HG03432 (cell line): ENCODE results near the gene GJC2.
"Not testable (repeated sequence)": the region's sequence is repeated elsewhere in the genome, so short reads cannot be mapped to it uniquely, and the experiment has no call there.

Experiments
- ATAC-seq: cut with Tn5 transposase; IDR thresholded peaks from one replicate; pipeline ENCODE4 v1.9.1; 2021; ENCODE audit warnings: mild to moderate bottlenecking, moderate library complexity; ENCODE audit not compliant: unreplicated experiment

The GJC2 gene

DNA sequence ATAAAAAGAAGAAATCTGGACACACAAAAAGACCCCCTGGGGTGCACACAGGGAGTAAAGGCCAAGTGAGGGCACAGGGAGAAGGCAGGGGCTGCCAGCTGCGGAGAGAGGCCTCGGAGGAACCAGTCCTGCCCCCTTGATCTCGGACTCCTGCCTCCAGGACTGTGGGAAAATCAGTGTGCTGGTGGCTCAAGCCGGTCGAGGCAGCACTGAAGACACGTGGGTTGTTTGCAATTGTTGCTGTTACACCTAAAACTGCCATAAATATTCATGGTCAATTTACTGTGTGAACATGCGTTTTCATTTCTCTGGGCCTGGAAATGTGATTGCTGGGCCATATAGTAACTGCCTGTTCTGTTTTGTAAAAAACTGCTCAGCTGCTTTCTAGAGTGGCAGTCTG lies 34.4 kb downstream of the GJC2 start:
- ATAC-seq = no peak

- ATAC-seq = no peak
These were observed 35.9 kb downstream of the GJC2 start for GRCh38 chr1:228185641-228185965.

DNA sequence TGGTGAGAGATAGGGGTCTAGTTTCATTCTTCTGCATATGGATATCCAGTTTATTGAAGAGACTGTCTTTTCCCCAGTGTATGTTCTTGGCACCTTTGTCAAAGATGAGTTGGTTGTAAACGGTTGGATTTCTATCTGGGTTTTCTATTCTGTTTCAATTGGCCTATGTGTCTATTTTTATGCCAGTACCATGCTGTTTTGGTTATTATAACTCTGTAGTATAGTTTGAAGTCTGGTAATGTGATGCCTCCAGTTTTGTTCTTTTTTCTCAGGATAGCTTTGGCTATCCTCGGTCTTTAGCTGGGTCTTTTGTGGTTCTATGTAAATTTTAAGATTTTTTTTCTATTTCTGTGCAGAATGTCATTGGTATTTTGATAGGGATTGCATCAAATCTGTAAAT lies 38.5 kb downstream of the GJC2 start:
- not testable (repeated sequence) for ATAC-seq

DNA sequence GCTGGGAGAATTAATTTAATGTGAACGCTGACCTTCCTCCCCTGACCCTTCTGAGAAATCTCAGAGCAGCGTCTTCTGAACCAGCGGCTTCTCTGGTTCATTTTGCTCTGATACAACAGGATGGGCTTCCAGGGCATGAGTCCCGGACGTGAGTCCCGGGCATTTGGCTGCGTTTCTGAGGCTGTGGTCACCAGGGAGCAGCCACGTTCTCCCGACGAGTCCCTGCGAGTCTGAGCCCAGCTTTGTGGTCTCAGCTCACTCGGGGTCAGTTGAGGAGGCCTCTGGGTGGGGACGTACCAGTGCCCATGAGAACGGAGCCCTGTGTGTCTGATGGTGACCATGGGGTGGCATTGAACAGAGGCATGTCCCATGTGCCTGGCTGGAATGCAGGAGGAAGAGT lies 40.5 kb downstream of the GJC2 start:
- ATAC-seq = no peak

DNA sequence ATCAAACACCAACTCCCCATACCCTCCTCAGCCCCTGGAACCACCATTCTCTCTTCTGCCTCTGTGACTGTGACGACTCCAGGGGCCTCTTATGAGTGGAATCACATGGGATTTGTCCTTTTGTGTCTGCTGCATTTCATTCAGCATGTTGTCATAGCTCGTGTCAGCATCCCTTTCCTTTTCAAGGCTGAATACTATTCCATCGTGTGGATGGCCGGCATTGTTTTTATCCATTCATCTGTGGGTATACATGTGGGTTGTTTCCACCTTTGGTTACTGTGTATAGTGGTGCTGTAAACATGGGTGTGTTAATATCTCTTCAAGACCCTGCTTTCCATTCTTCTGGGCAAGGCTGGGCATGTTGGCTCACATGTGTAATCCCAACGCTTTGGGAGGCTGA lies 41.0 kb downstream of the GJC2 start:
- no peak for ATAC-seq

DNA sequence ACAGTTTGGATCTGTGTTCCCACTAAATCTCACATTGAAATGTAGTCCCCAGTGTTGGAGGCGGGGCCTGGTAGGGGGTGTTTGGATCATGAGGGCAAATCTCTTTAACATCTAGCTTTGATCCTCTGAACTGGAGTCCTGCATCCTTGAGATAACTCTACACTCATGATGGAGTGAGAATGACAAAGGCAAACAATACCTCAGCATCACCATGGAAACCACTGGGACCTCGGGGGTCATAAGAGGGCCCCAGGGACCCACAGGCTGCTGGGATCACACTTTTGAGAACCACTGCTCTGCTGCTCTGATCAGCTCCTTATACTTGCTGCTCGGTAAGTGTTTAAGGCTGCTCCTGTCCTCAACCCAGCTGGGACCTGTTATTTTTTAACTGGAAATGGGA lies 44.7 kb downstream of the GJC2 start:
- no peak for ATAC-seq

GRCh38 chr1:228194921-228195812 lies 45.4 kb downstream of the GJC2 start:
- ATAC-seq = no peak

GRCh38 chr1:228197555-228198147 lies 47.9 kb downstream of the GJC2 start:
- ATAC-seq = no peak

DNA sequence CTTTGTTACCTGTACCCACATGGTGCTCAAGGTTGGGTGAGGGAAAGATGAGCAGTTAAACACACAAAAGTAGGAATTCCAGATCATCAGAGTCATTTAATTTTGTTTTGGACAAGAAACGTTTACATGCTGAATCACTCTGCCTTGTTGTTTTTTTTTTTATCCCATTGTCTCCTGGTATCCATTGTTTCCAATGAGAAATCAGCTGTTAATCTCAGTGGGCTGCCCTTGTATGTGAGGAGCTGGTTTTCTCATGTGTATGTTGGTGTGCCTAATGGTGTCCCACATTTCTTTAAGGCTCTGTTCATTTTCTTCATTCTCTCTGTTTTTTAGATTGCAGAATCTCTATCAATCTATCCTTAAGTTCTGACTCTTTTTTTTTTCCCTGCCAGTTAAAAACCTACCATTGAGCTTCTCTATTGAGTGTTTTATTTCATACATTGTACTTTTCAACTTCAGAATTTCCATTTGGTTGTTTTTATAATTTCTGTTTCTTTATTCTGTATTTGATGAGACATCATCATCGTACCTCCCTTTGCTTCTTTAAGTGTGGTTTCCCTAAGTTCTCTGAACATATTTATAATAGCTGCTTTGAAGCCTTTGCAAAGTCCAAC lies 49.4 kb downstream of the GJC2 start:
- ATAC-seq = no peak

- ATAC-seq = no peak
These were observed 55.2 kb downstream of the GJC2 start for GRCh38 chr1:228204958-228205357.

DNA sequence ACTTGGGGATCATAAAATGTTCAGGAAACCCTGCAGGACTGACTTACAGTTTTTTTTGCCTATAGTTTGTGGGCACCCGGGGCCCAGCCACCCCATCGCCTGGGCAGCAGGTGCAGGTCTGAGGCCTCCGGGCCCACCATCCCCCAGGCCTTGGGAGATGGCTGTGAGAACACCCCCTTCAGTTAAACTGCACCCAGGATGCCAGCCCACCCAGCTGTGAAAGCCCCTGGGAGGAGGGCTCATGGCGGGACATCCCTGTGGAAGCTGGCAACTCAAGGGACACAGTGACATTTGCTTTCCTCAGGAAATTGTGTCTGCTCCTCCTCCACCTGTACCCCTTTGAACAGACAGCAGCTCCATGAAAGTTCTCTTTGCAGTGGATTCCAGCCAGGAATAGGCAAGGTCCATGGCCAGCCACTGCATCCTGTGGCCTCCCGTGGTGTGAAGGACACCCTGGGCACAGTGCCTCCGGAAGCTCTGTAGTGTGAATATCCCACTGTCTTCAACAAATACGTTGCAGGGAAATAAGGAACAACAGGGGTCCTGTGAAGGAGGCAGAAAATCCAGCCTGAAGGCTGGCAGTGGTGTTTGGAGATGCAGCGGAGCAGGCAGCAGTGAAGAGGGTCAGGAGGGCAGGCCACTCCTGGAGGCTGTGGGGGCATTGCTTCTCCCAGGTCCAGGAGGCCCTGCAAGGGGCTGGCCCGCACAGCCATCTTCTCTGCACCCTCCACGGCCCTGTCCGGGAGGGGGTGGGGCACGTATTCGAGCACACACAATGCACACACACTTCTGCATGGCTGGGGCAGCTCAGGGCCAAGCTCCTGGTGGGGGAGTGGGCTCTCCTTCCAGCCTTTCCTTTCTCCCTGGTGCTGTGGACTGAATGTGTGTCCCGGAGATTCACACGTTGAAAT lies 56.1 kb downstream of the GJC2 start:
- ATAC-seq = no peak

GRCh38 chr1:228206582-228207351 lies 57.0 kb downstream of the GJC2 start:
- ATAC-seq = no peak

- ATAC-seq = no peak
These were observed 57.7 kb downstream of the GJC2 start for GRCh38 chr1:228207381-228207810.

DNA sequence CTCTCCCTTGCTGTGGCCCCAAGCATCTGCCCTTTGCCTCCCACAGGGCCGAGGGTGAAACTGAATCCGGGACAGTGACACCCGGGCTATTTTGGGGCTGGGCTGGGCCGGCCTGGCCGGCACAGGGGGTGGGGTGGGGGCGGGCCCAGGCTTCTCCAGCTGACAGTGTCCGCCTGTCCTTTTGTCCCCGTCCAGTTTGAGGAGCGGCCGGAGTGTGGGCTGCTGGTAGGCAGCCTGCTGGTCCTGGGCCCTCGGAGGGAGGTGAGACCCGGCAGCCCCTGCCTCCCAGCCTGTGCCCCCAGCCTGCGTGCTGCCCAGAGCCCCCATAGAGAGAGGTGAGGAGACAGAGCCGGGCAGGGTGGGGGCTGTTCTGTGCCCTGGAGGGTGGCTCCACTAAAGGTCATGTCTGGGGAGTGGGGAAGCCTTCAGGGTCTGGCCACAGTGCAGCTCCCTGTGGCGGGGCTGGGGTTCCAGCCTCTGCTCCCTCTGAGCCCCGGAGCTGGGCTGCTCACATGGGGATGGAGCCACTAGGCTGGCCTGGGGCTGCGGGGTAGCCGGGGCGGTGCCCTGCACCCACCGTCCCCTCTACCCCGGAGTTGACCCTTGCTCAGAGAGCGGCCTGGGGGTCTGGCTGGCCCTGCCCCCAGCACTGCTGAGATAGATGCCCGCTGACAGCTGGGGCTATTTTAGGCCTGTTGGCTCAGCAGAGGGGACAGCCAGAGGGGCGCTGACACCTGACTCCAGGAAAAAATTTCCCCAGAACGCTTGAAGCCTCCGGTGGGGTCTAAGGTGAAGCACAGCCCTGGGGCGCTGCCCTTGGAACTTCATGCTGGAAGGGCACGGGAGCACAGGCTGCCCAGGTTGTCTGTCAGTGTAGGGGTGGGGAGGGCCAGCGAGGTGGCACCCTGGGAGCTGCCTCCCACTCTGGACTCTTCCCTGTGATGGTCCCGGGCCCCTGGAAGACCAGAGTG lies 58.4 kb downstream of the GJC2 start, which contains the start of gene OBSCN:
Gene OBSCN, plus strand, starts transcription at position 194 of the 971 bp plus-strand sequence. CDS start 3,740 bp downstream, outside the sequence.
- no peak for ATAC-seq

GRCh38 chr1:228208831-228209551 lies 59.3 kb downstream of the GJC2 start:
- no peak for ATAC-seq
